HG02642 (cell line): ENCODE results near the gene OBSL1.

Experiments used
- ATAC-seq: cut with Tn5 transposase; IDR thresholded peaks from one replicate; pipeline ENCODE4 v1.9.1; 2021; ENCODE audit warnings: mild to moderate bottlenecking; ENCODE audit not compliant: unreplicated experiment, poor library complexity

Gene OBSL1

GRCh38 chr2:219597552-219598307 is 26.4 kb upstream of the OBSL1 start, which contains the start of gene STK11IP:
Gene STK11IP, plus strand, starts transcription at chr2:219597857. Its CDS starts 263 bp downstream, at chr2:219598120.
- ATAC-seq = peak; percentile 92

GRCh38 chr2:219596954-219597551 is 25.7 kb upstream of the OBSL1 start:
- peak; percentile 1 for ATAC-seq

- ATAC-seq = no peak
Measured at GRCh38 chr2:219595256-219595655, 23.9 kb upstream of the OBSL1 start.

- ATAC-seq = no peak
Measured at GRCh38 chr2:219593154-219593553, 21.8 kb upstream of the OBSL1 start.

GRCh38 chr2:219592736-219593135 is 21.4 kb upstream of the OBSL1 start:
- no peak for ATAC-seq

GRCh38 chr2:219591091-219591490 is 19.8 kb upstream of the OBSL1 start:
- ATAC-seq = no peak

GRCh38 chr2:219581346-219581745 is 10.0 kb upstream of the OBSL1 start:
- ATAC-seq = no peak

- no peak for ATAC-seq
Measured at GRCh38 chr2:219578811-219579613, 7.7 kb upstream of the OBSL1 start.

GRCh38 chr2:219576505-219577388 is 5.4 kb upstream of the OBSL1 start:
- no peak for ATAC-seq

GRCh38 chr2:219575566-219576504 is 4.5 kb upstream of the OBSL1 start:
- no peak for ATAC-seq

GRCh38 chr2:219574484-219575311 is 3.4 kb upstream of the OBSL1 start:
- no peak for ATAC-seq

- no peak for ATAC-seq
Measured at GRCh38 chr2:219573166-219573565, 1.8 kb upstream of the OBSL1 start.

GRCh38 chr2:219572237-219573001 is 1.1 kb upstream of the OBSL1 start, which contains the start of gene INHA:
Gene INHA, plus strand, starts transcription at chr2:219572310. Its CDS starts 65 bp downstream, at chr2:219572375.
- no peak for ATAC-seq

GRCh38 chr2:219570924-219571310 is 422 bp downstream of the OBSL1 start:
- ATAC-seq = no peak

GRCh38 chr2:219570194-219570923 is 980 bp downstream of the OBSL1 start:
- no peak for ATAC-seq

GRCh38 chr2:219569635-219570034 is 1.7 kb downstream of the OBSL1 start:
- ATAC-seq = no peak

- no peak for ATAC-seq
Measured at GRCh38 chr2:219569041-219569440, 2.3 kb downstream of the OBSL1 start.
